Psoas muscle (tissue), 8 donors: Measurements from ENCODE around the gene RWDD1. TPM values are rescaled to one million over a fixed set of nuclear protein-coding genes. Genes with fewer than 3 reads are reported as not detected.

Experiments used
- ATAC-seq, 4 donors: fragments of 200-7000 bp; cut with Tn5 transposase; one replicate each; pipeline ENCODE4 v1.9.1; 2020; ENCODE audit warnings: moderate library complexity in 3 of 4, mild to moderate bottlenecking in 2 of 4
- DNase-seq, 2 donors: peaks; one replicate each; pipeline ENCODE4 v3.0.0-alpha.2; 2020
- H3K27ac ChIP-seq: fragments of 200-600 bp; one replicate; pipeline ENCODE4 v1.8.0; 2022
- H3K27me3 ChIP-seq, 3 donors: fragments of 200-600 bp in 1 of 3; one replicate each; pipeline versions ENCODE4 v1.6.1 to v1.8.0; 2013 to 2022; ENCODE audit warnings: low read length in 2 of 3, mild to moderate bottlenecking in 2 of 3, moderate library complexity in 1 of 3; ENCODE audit not compliant: insufficient read depth in 3 of 3
- H3K36me3 ChIP-seq, 2 donors: fragments of 200-600 bp in 1 of 2; one replicate each; pipeline versions ENCODE4 v1.6.1 to v1.8.0; 2013 to 2022; ENCODE audit warnings: low read depth in 1 of 2, mild to moderate bottlenecking in 1 of 2, moderate library complexity in 1 of 2; ENCODE audit not compliant: insufficient read depth in 1 of 2
- H3K4me1 ChIP-seq: fragments of 200-600 bp; one replicate; pipeline ENCODE4 v1.8.0; 2022
- H3K4me3 ChIP-seq: fragments of 200-600 bp; one replicate; pipeline ENCODE4 v1.8.0; 2022; ENCODE audit warnings: mild to moderate bottlenecking
- H3K9me3 ChIP-seq: fragments of 200-600 bp; one replicate; pipeline ENCODE4 v1.8.0; 2022
- WGBS, 3 donors: extraction: QIAGEN DNeasy Blood & Tissue Kit; methylation state at CpG; one replicate each; pipeline versions ENCODE4 v1.1.6 to v1.1.7; 2013; 5-methylcytosine and 5-hydroxymethylcytosine counted together
- intact Hi-C, 2 donors: fragments of 100-400 bp; cut with DNase I; formaldehyde crosslinking; loops; one replicate each; pipeline versions ENCODE4 v1.11.0 to v1.14.2; 2022
- polyA plus RNA-seq, 3 donors: library from polyadenylated mRNA; stranded (reverse); fragments of 200-250 nt; gene quantifications; one replicate each; pipeline ENCODE4 v1.2.3, GENCODE V29; 2013
- total RNA-seq, 4 donors: library from RNA; stranded (reverse); fragmentation: NEBNext Ultra II Directional in 2 of 4; extraction: Animal tissue kit (Norgen Biotek cat#: 25700) in 2 of 4; gene quantifications; one replicate each; pipeline versions ENCODE4 v1.2.1 to v1.2.4, GENCODE V29; 2021 to 2023
- TF ChIP-seq, protein P1 (sequence below): fragments of 200-600 bp; IDR thresholded peaks from one replicate; pipeline ENCODE4 v1.8.0; 2022; ENCODE audit warnings: antibody characterized with exemption
- donor health status: healthy with polysubstance abuse.
- donor health status: DM: no; HTN: no; CAD: no; lungs with moderate emphysema.
- donor health status: Bipolar disorder and iron deficiency.
- donor health status: healthy.
- donor health status: DM: yes; HTN: yes; CAD: no.
- donor health status: DM: no; HTN: no; CAD: no.
- donor health status: DM: no; HTN: no; CAD: no.
- donor health status: DM: yes; HTN: yes; CAD: no.

The RWDD1 gene
- total and polyA plus RNA-seq, 7 donors: 49.5 to 153 (median 71.4) TPM

DNA sequence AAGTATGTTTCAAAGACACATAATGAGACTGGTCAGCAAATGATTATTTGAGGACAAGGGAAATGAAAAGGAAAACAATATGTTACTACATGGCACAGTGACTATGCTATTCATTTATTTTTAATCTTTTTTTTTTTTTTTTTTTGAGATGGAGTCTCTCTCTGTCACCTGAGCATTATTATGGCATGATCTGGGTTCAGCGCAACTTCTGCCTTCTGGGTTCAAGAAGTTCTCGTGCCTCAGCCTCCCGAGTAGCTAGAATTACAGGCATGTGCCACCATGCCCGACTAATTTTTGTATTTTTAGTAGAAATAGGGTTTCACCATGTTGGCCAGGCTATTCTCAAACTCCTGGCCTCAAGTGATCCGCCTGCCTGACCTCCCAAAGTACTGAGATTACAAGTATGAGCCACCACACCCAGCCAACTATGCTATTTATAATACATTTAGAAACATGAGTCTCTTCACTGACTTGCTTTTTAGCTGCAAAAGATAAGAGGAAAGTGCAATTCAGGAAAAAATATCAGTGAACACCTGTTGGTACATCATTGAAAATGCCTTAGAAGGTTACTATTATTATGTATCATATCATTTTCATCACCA lies 14.4 kb upstream of the RWDD1 start:
- no peaks in the 10 kb centered on the region for H3K9me3 ChIP-seq
- TF ChIP-seq, protein P1, sequence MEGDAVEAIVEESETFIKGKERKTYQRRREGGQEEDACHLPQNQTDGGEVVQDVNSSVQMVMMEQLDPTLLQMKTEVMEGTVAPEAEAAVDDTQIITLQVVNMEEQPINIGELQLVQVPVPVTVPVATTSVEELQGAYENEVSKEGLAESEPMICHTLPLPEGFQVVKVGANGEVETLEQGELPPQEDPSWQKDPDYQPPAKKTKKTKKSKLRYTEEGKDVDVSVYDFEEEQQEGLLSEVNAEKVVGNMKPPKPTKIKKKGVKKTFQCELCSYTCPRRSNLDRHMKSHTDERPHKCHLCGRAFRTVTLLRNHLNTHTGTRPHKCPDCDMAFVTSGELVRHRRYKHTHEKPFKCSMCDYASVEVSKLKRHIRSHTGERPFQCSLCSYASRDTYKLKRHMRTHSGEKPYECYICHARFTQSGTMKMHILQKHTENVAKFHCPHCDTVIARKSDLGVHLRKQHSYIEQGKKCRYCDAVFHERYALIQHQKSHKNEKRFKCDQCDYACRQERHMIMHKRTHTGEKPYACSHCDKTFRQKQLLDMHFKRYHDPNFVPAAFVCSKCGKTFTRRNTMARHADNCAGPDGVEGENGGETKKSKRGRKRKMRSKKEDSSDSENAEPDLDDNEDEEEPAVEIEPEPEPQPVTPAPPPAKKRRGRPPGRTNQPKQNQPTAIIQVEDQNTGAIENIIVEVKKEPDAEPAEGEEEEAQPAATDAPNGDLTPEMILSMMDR: no peak
- peaks cover 9% of the 10 kb centered on the region for H3K4me1 ChIP-seq
- H3K36me3 ChIP-seq: no peaks in the 10 kb centered on the region
- H3K27ac ChIP-seq: peak overlapping the region; percentile 19
- ATAC-seq (peak; percentile 54 to 83 (median 74)), DNase-seq (no peak)
- H3K27me3 ChIP-seq: peaks cover 0 to 3% (median 0%) of the 10 kb centered on the region in 3 donors
- 32 to 64% (median 55%) methylated on average over 5 of the region's 5 CpGs for WGBS, 3 donors
- intact Hi-C loops: no loop called here
- no peak overlapping the region for H3K4me3 ChIP-seq

DNA sequence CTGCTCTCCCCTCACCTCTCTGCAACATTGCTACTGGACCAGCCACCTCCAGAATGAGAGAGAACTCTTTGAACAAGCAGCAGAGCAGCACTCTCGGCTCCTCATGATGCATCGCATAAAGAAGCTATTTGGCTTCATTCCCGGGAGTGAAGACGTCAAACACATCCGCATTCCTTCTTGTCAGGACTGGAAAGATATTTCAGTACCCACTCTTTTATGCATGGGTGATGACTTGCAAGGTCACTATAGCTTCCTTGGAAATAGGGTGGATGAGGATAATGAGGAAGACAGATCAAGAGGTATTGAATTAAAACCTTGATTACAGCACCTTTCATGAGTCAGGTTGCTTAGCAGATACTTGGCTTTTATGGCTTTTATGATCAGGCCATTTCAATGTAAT lies 13.4 kb upstream of the RWDD1 start:
- 11 to 29% (median 14%) methylated on average over 5 of the region's 5 CpGs for WGBS, 3 donors

DNA sequence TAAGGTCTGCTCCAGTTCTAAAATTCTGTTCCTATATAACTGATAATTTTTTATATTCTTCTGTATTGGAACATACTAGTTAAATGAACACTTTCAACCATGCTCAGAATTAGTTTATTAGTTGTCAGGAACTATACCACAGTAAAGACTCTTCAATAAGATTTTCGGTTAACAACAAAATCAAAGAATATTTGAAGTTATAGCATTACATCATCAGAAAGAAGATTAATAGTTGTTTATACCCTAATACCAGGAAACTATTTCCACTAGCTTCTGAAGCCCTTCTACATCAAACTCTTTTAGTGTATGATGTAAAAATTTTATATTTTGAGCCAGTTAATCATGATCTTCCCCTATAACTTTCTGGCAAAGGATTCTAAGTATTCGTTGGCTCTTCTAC lies 11.2 kb upstream of the RWDD1 start:
- Histone ChIP-seq H3K27ac (no peak overlapping the region), H3K4me1 (peaks cover 9% of the 10 kb centered on the region), H3K36me3 (no peaks in the 10 kb centered on the region), H3K4me3 (no peak overlapping the region), H3K27me3 (peaks cover 0 to 3% (median 0%) of the 10 kb centered on the region in 3 donors), H3K9me3 (no peaks in the 10 kb centered on the region)
- no peak for DNase-seq
- 70 to 88% (median 77%) methylated on average over 2 of the region's 2 CpGs for WGBS, 3 donors
- intact Hi-C loops: loop anchor here in 1 of 2 donors (2.0 kb wide), 2 partner anchors 23 to 273 kb away; no protein-coding TSS in a partner anchor
- TF ChIP-seq, protein P1: no peak
- no peak for ATAC-seq

More for the DNA sequence above, 13.4 kb upstream of the RWDD1 start:
- no peak for DNase-seq
- H3K36me3 ChIP-seq: no peaks in the 10 kb centered on the region
- no peak overlapping the region for H3K4me3 ChIP-seq
- H3K4me1 ChIP-seq: peaks cover 9% of the 10 kb centered on the region
- intact Hi-C loops: no loop called here
- TF ChIP-seq, protein P1: no peak
- H3K27ac ChIP-seq: peak overlapping the region; percentile 19
- H3K9me3 ChIP-seq: no peaks in the 10 kb centered on the region
- peaks cover 0 to 3% (median 0%) of the 10 kb centered on the region in 3 donors for H3K27me3 ChIP-seq
- ATAC-seq: peak; percentile 40 to 84 (median 74)

DNA sequence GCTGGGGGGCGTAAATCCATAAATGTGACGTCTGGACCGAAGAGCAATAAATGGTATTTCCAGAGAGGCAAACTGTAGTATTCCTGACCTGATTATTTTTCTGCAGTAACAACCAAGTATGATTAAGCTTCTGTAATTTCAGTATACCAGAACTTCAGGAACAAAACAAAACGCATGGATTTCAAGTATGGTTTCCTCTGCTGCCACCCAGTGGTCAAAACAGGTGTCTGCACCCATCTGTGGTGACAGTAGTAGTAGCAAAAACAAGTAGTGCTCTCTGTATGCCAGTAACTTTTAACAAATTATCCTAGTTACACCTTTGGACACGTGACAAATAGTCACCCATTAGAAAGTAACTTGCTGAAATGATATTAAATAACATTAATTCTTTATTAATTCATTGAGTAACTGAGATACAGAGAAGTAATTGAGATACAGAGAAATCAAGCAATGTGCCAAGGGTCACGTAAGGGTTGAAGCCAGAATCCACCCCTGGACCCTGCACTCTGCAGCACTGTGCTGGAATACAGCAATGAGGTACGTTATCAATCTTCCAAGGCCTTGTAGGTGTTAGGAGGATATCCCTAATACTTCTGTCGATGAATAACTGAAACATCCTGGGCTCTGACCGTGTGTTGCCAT lies 9.8 kb upstream of the RWDD1 start:
- peak; percentile 40 to 80 (median 65) for ATAC-seq
- peak overlapping the region; percentile 53 for H3K4me3 ChIP-seq
- intact Hi-C loops: loop anchor here in 1 of 2 donors (2.0 kb wide), 2 partner anchors 25 to 275 kb away; no protein-coding TSS in a partner anchor
- peak; percentile 67 to 80 for DNase-seq
- 39 to 45% (median 40%) methylated on average over 9 of the region's 9 CpGs for WGBS, 3 donors
- H3K9me3 ChIP-seq: no peaks in the 10 kb centered on the region
- no peaks in the 10 kb centered on the region for H3K27me3 ChIP-seq
- no peaks in the 10 kb centered on the region for H3K36me3 ChIP-seq
- H3K4me1 ChIP-seq: peaks cover 9% of the 10 kb centered on the region
- TF ChIP-seq, protein P1: peak; percentile 96
- no peak overlapping the region for H3K27ac ChIP-seq
